ENCODE measurements around the gene C20orf173. TPM values are rescaled to one million over a fixed set of nuclear protein-coding genes. Genes with fewer than 3 reads are reported as not detected.

The C20orf173 gene
- total and polyA plus RNA-seq, 2 of the 13 experiments (the other 11 are each of a cell fraction or from before 2014, with no cell fraction given): not detected

DNA sequence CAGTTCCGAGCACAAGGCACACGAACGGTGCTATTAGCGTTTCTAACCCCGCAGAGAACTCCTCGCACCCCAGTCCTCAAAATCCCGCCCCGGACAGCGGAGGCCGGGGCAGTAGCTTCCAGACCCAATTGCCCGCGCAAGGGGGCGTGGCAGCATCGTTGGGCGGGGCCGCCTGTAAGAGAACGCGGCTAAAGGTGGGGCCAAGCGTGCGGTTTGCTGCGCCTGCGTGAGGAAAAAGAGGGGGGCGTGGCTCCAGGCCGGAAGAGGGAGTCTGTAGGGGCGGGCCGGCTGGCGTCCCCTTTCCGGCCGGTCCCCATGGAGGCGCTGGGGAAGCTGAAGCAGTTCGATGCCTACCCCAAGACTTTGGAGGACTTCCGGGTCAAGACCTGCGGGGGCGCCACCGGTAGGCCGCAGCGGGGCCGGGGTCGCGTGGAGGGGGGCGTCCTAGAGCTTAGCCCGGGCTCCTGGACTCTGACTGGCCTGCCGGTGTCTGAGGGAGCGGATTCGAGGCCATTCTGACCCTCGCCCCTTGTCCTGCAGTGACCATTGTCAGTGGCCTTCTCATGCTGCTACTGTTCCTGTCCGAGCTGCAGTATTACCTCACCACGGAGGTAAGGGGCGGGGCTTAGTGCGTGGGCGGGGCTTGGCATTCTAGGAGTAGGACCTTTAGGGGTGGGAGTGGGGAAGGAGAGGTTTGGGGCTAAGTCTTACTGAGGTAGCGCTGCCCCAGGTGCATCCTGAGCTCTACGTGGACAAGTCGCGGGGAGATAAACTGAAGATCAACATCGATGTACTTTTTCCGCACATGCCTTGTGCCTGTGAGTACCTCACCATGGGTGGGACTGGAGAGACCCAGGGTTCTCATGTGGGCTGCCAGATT is 12.6 kb upstream of the C20orf173 start, which contains the start of gene ERGIC3 (continued):
- TF ChIP-seq ZNF878 (CRISPR knock-in tag; IDR thresholded peaks at IDR 0.05) (no peak), POLR2AphosphoS5 (IDR thresholded peaks at IDR 0.05; ENCODE audit: low read depth, low read length) (peak; percentile 88), SIX1 (CRISPR knock-in tag; IDR thresholded peaks at IDR 0.05; ENCODE audit: borderline replicate concordance) (no peak; the same call in 1 of the 2 replicates), GLI4 (CRISPR knock-in tag; IDR thresholded peaks at IDR 0.05; ENCODE audit: borderline replicate concordance) (peak; percentile 91; the same call in 1 of the 2 replicates), CEBPB (IDR thresholded peaks at IDR 0.05; ENCODE audit: borderline replicate concordance, low read depth, low read length) (peak; percentile 55; the same call in 1 of the 2 replicates), LCORL (IDR thresholded peaks at IDR 0.05) (no peak), LCORL (CRISPR knock-in tag; IDR thresholded peaks at IDR 0.05) (peak; percentile 87)
- TF ChIP-seq, protein P1, sequence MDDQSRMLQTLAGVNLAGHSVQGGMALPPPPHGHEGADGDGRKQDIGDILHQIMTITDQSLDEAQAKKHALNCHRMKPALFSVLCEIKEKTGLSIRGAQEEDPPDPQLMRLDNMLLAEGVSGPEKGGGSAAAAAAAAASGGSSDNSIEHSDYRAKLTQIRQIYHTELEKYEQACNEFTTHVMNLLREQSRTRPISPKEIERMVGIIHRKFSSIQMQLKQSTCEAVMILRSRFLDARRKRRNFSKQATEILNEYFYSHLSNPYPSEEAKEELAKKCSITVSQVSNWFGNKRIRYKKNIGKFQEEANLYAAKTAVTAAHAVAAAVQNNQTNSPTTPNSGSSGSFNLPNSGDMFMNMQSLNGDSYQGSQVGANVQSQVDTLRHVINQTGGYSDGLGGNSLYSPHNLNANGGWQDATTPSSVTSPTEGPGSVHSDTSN (CRISPR knock-in tag; IDR thresholded peaks at IDR 0.05; ENCODE audit: borderline replicate concordance): no peak
- TF ChIP-seq, protein P2, sequence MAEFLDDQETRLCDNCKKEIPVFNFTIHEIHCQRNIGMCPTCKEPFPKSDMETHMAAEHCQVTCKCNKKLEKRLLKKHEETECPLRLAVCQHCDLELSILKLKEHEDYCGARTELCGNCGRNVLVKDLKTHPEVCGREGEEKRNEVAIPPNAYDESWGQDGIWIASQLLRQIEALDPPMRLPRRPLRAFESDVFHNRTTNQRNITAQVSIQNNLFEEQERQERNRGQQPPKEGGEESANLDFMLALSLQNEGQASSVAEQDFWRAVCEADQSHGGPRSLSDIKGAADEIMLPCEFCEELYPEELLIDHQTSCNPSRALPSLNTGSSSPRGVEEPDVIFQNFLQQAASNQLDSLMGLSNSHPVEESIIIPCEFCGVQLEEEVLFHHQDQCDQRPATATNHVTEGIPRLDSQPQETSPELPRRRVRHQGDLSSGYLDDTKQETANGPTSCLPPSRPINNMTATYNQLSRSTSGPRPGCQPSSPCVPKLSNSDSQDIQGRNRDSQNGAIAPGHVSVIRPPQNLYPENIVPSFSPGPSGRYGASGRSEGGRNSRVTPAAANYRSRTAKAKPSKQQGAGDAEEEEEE (CRISPR knock-in tag; IDR thresholded peaks at IDR 0.05; ENCODE audit: borderline replicate concordance): peak; percentile 79
- TF ChIP-seq, protein P3, sequence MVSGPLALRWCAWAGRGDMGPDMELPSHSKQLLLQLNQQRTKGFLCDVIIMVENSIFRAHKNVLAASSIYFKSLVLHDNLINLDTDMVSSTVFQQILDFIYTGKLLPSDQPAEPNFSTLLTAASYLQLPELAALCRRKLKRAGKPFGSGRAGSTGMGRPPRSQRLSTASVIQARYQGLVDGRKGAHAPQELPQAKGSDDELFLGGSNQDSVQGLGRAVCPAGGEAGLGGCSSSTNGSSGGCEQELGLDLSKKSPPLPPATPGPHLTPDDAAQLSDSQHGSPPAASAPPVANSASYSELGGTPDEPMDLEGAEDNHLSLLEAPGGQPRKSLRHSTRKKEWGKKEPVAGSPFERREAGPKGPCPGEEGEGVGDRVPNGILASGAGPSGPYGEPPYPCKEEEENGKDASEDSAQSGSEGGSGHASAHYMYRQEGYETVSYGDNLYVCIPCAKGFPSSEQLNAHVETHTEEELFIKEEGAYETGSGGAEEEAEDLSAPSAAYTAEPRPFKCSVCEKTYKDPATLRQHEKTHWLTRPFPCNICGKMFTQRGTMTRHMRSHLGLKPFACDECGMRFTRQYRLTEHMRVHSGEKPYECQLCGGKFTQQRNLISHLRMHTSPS (CRISPR knock-in tag; IDR thresholded peaks at IDR 0.05; ENCODE audit: low read depth): no peak; the same call in 1 of the 2 replicates
- TF ChIP-seq, protein P4, sequence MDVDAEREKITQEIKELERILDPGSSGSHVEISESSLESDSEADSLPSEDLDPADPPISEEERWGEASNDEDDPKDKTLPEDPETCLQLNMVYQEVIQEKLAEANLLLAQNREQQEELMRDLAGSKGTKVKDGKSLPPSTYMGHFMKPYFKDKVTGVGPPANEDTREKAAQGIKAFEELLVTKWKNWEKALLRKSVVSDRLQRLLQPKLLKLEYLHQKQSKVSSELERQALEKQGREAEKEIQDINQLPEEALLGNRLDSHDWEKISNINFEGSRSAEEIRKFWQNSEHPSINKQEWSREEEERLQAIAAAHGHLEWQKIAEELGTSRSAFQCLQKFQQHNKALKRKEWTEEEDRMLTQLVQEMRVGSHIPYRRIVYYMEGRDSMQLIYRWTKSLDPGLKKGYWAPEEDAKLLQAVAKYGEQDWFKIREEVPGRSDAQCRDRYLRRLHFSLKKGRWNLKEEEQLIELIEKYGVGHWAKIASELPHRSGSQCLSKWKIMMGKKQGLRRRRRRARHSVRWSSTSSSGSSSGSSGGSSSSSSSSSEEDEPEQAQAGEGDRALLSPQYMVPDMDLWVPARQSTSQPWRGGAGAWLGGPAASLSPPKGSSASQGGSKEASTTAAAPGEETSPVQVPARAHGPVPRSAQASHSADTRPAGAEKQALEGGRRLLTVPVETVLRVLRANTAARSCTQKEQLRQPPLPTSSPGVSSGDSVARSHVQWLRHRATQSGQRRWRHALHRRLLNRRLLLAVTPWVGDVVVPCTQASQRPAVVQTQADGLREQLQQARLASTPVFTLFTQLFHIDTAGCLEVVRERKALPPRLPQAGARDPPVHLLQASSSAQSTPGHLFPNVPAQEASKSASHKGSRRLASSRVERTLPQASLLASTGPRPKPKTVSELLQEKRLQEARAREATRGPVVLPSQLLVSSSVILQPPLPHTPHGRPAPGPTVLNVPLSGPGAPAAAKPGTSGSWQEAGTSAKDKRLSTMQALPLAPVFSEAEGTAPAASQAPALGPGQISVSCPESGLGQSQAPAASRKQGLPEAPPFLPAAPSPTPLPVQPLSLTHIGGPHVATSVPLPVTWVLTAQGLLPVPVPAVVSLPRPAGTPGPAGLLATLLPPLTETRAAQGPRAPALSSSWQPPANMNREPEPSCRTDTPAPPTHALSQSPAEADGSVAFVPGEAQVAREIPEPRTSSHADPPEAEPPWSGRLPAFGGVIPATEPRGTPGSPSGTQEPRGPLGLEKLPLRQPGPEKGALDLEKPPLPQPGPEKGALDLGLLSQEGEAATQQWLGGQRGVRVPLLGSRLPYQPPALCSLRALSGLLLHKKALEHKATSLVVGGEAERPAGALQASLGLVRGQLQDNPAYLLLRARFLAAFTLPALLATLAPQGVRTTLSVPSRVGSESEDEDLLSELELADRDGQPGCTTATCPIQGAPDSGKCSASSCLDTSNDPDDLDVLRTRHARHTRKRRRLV (CRISPR knock-in tag; IDR thresholded peaks at IDR 0.05): peak; percentile 89; the same call in 1 of the 2 replicates
